ENCODE results near the gene WDFY2.

GRCh38 chr13:51577690-51578089 lies 6.6 kb upstream of the WDFY2 start:
- TF ChIP-seq, protein P1, sequence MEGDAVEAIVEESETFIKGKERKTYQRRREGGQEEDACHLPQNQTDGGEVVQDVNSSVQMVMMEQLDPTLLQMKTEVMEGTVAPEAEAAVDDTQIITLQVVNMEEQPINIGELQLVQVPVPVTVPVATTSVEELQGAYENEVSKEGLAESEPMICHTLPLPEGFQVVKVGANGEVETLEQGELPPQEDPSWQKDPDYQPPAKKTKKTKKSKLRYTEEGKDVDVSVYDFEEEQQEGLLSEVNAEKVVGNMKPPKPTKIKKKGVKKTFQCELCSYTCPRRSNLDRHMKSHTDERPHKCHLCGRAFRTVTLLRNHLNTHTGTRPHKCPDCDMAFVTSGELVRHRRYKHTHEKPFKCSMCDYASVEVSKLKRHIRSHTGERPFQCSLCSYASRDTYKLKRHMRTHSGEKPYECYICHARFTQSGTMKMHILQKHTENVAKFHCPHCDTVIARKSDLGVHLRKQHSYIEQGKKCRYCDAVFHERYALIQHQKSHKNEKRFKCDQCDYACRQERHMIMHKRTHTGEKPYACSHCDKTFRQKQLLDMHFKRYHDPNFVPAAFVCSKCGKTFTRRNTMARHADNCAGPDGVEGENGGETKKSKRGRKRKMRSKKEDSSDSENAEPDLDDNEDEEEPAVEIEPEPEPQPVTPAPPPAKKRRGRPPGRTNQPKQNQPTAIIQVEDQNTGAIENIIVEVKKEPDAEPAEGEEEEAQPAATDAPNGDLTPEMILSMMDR (conservative IDR thresholded peaks at IDR 0.05; ENCODE audit: low read depth, low read length) = no peak
- TF ChIP-seq EZH2 (IDR thresholded peaks at IDR 0.05; ENCODE audit: borderline replicate concordance, low read depth, low read length, poor library complexity, severe bottlenecking) = no peak
